SK-N-SH (cell line): ENCODE measurements around the gene TBC1D1. TPM values are rescaled to one million over a fixed set of nuclear protein-coding genes. Genes with fewer than 3 reads are reported as not detected.

ENCODE experiments used
- CTCF ChIA-PET: fragments of 300-600, 350-600 bp; formaldehyde crosslinking; extraction: SDS; loops from one replicate; lab custom pipeline; 2021; lab: Yijun Ruan, JAX
- POLR2A ChIA-PET: fragments of 350-600 bp; sonication (Branson Sonifier 250); formaldehyde crosslinking; extraction: SDS; loops from one replicate; lab custom pipeline; 2020; ENCODE audit warnings: antibody characterized with exemption, inconsistent platforms; lab: Yijun Ruan, JAX
- DNase-seq: peaks from one replicate; pipeline ENCODE4 v3.0.0; 2012
- H2AFZ ChIP-seq: fragments of 200-600 bp; sonication (generic); 2 replicates; pipeline ENCODE4 v1.8.1; 2016; ENCODE audit warnings: antibody characterized with exemption, mild to moderate bottlenecking, low read depth
- H3F3A ChIP-seq: fragments of 200-600 bp; sonication (generic); replicated peaks from 2 replicates; pipeline ENCODE3; 2016; ENCODE audit warnings: antibody characterized with exemption, mild to moderate bottlenecking; ENCODE audit not compliant: insufficient read depth
- H3K27ac ChIP-seq, 2 experiments: fragments of 200-500 bp in 1 of 2; fragments of 200-600 bp in 1 of 2; sonication (Bioruptor generic) in 1 of 2; sonication (generic), shearing (Covaris generic) in 1 of 2; 2 replicates each; pipeline versions ENCODE4 v1.5.1 to v1.6.1; 2014 to 2016; ENCODE audit warnings: low read depth in 2 of 2, inconsistent platforms in 1 of 2, low read length in 1 of 2, mild to moderate bottlenecking in 1 of 2, mixed read lengths in 1 of 2
- H3K27me3 ChIP-seq: fragments of 200-600 bp; sonication (generic), shearing (Covaris generic); 2 replicates; pipeline ENCODE4 v1.6.1; 2016; ENCODE audit warnings: mixed run types; ENCODE audit not compliant: insufficient read depth
- H3K36me3 ChIP-seq, 2 experiments: fragments of 200-500 bp in 1 of 2; fragments of 200-600 bp in 1 of 2; sonication (Bioruptor generic) in 1 of 2; sonication (generic) in 1 of 2; replicated peaks in 1 of 2; 2 replicates each; pipeline versions ENCODE3 to v1.5.1; 2014 to 2016; ENCODE audit warnings: low read length in 1 of 2, mild to moderate bottlenecking in 1 of 2; ENCODE audit not compliant: insufficient read depth in 2 of 2, control insufficient read depth in 1 of 2
- H3K4me1 ChIP-seq, 2 experiments: fragments of 200-500 bp in 1 of 2; fragments of 200-600 bp in 1 of 2; sonication (Bioruptor generic) in 1 of 2; sonication (generic), shearing (Covaris generic) in 1 of 2; 2 replicates each; pipeline versions ENCODE4 v1.5.1 to v1.6.1; 2014 to 2016; ENCODE audit warnings: low read depth in 1 of 2, low read length in 1 of 2, mixed run types in 1 of 2; ENCODE audit not compliant: insufficient read depth in 2 of 2, control insufficient read depth in 1 of 2
- H3K4me2 ChIP-seq: fragments of 200-600 bp; sonication (generic), shearing (Covaris generic); 2 replicates; pipeline ENCODE4 v1.6.1; 2017; ENCODE audit warnings: mixed run types
- H3K4me3 ChIP-seq, 2 experiments: fragments of 200-500 bp in 1 of 2; fragments of 200-600 bp in 1 of 2; sonication (Bioruptor generic) in 1 of 2; sonication (generic), shearing (Covaris generic) in 1 of 2; 2 replicates each; pipeline versions ENCODE4 v1.5.1 to v1.8.1; 2014 to 2016; ENCODE audit warnings: low read depth in 2 of 2, inconsistent platforms in 1 of 2, low read length in 1 of 2, mild to moderate bottlenecking in 1 of 2, mixed read lengths in 1 of 2, moderate library complexity in 1 of 2
- H3K79me2 ChIP-seq: fragments of 200-600 bp; sonication (generic); 2 replicates; pipeline ENCODE4 v1.8.1; 2017; ENCODE audit warnings: mild to moderate bottlenecking; ENCODE audit not compliant: insufficient read depth
- H3K9ac ChIP-seq: fragments of 200-600 bp; sonication (generic); 2 replicates; pipeline ENCODE4 v1.6.1; 2017; ENCODE audit warnings: mixed run types
- H3K9me2 ChIP-seq: fragments of 200-600 bp; sonication (generic); 2 replicates; pipeline ENCODE4 v1.6.1; 2017; ENCODE audit warnings: mixed run types
- H3K9me3 ChIP-seq: fragments of 200-600 bp; sonication (generic); 2 replicates; pipeline ENCODE4 v1.6.1; 2017; ENCODE audit warnings: mixed run types, mild to moderate bottlenecking, moderate library complexity
- H4K20me1 ChIP-seq: fragments of 200-600 bp; sonication (generic); 2 replicates; pipeline ENCODE4 v1.6.1; 2017; ENCODE audit warnings: mild to moderate bottlenecking, mixed run types; ENCODE audit not compliant: insufficient read depth
- ELF1 ChIP-seq: IDR thresholded peaks from 2 replicates; pipeline ENCODE4 v1.4.0; 2012
- EP300 ChIP-seq, 2 experiments: IDR thresholded peaks; 2 replicates each; pipeline versions ENCODE4 v1.4.0 to v1.6.1; 2012; ENCODE audit warnings: borderline replicate concordance in 1 of 2, low read depth in 1 of 2, low read length in 1 of 2
- EZH2phosphoT487 ChIP-seq: fragments of 200-600 bp; sonication (generic); IDR thresholded peaks from 2 replicates; pipeline ENCODE4 v1.6.1; 2017; ENCODE audit warnings: low read depth, mixed run types, mild to moderate bottlenecking, antibody characterized with exemption, moderate library complexity, borderline replicate concordance
- FOSL2 ChIP-seq: IDR thresholded peaks from 2 replicates; pipeline ENCODE4 v1.4.0; 2012; ENCODE audit warnings: low read depth, mild to moderate bottlenecking, moderate library complexity, borderline replicate concordance
- FOXM1 ChIP-seq: IDR thresholded peaks from 2 replicates; pipeline ENCODE4 v1.4.0; 2012; ENCODE audit warnings: low read depth, mild to moderate bottlenecking
- JUND ChIP-seq: IDR thresholded peaks from 2 replicates; pipeline ENCODE4 v1.4.0; 2012
- MEF2A ChIP-seq: IDR thresholded peaks from 2 replicates; pipeline ENCODE4 v1.4.0; 2012; ENCODE audit warnings: low read depth, borderline replicate concordance
- MXI1 ChIP-seq: IDR thresholded peaks from 2 replicates; pipeline ENCODE4 v1.6.1; 2012; ENCODE audit warnings: mild to moderate bottlenecking, low read depth, low read length, improper control_type of control experiment
- NFIC ChIP-seq: IDR thresholded peaks from 2 replicates; pipeline ENCODE4 v1.4.0; 2012; ENCODE audit warnings: borderline replicate concordance
- NRF1 ChIP-seq: IDR thresholded peaks from 2 replicates; pipeline ENCODE4 v1.6.1; 2012; ENCODE audit warnings: low read depth, mild to moderate bottlenecking, low read length
- POLR2AphosphoS5 ChIP-seq: IDR thresholded peaks from 2 replicates; pipeline ENCODE4 v1.6.1; 2012; ENCODE audit warnings: low read depth, low read length
- RXRA ChIP-seq: IDR thresholded peaks from 2 replicates; pipeline ENCODE4 v1.4.0; 2012; ENCODE audit warnings: low read depth, mild to moderate bottlenecking, borderline replicate concordance
- SIN3A ChIP-seq: IDR thresholded peaks from 2 replicates; pipeline ENCODE4 v1.6.1; 2012; ENCODE audit warnings: low read depth, mild to moderate bottlenecking, low read length, moderate library complexity, borderline replicate concordance
- SMC3 ChIP-seq: IDR thresholded peaks from 2 replicates; pipeline ENCODE4 v1.6.1; 2012; ENCODE audit warnings: low read depth, low read length, improper control_type of control experiment
- TAF1 ChIP-seq: IDR thresholded peaks from 2 replicates; pipeline ENCODE4 v1.6.1; 2012; ENCODE audit warnings: low read depth, mild to moderate bottlenecking, low read length, moderate library complexity, borderline replicate concordance
- TCF12 ChIP-seq: IDR thresholded peaks from 2 replicates; pipeline ENCODE4 v1.4.0; 2012
- TEAD4 ChIP-seq: IDR thresholded peaks from 2 replicates; pipeline ENCODE4 v1.4.0; 2012; ENCODE audit warnings: mild to moderate bottlenecking, borderline replicate concordance; ENCODE audit not compliant: insufficient read depth
- WGBS: methylation state at CpG from one replicate; pipeline ENCODE4 v1.1.6; 2017; ENCODE audit warnings: low lambda C conversion rate; 5-methylcytosine and 5-hydroxymethylcytosine counted together
- polyA plus RNA-seq, 3 experiments: library from polyadenylated mRNA; depleted of rRNA; stranded (reverse); fragments of >200 nt; gene quantifications; 2 replicates each; pipeline ENCODE4 v1.2.3, GENCODE V29; 2012
- TF ChIP-seq, protein P1 (sequence below): fragments of 150-350 bp; IDR thresholded peaks from 2 replicates; pipeline ENCODE4 v1.6.1; 2016; ENCODE audit warnings: mild to moderate bottlenecking, low read depth, low read length
- TF ChIP-seq, protein P2 (sequence below): IDR thresholded peaks from 2 replicates; pipeline ENCODE4; 2012
- TF ChIP-seq, protein P3 (sequence below): fragments of 200-600 bp; sonication (generic); IDR thresholded peaks from 2 replicates; pipeline ENCODE4 v1.6.1; 2017; ENCODE audit warnings: antibody characterized with exemption, mild to moderate bottlenecking, moderate library complexity
- TF ChIP-seq, protein P4 (sequence below): IDR thresholded peaks from 2 replicates; pipeline ENCODE4 v1.4.0; 2012; ENCODE audit warnings: low read depth

Gene TBC1D1
- polyA plus RNA-seq, 1 of the 3 experiments (the other 2 are of a cell fraction): 29.8 TPM

DNA sequence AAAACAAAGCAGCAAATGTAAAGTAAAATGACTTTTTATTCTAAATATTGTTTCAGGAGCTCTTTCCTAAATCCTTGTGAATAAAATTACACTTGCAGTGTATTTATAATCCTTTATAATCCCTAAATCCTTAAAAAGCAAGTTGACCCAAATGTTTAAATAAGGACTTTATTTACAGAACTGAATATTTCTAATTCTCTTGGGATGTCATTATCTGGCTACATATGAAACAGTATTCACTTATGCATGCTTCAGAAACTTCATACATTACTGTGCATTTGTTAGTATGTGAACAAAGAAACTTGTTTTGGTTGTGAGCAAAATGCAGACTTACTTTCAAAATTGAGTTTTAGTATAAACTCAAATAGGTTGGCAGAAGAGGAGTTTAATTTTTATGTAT, 118.5 kb downstream of the TBC1D1 start:
- TF ChIP-seq FOXM1: no peak
- no peak for TF ChIP-seq EP300 (IDR thresholded peaks at IDR 0.05; ENCODE audit: borderline replicate concordance in 1 of 2, low read depth in 1 of 2, low read length in 1 of 2)
- no peak for TF ChIP-seq TCF12
- no peak for TF ChIP-seq TAF1
- no peak for TF ChIP-seq TEAD4
- TF ChIP-seq, protein P1, sequence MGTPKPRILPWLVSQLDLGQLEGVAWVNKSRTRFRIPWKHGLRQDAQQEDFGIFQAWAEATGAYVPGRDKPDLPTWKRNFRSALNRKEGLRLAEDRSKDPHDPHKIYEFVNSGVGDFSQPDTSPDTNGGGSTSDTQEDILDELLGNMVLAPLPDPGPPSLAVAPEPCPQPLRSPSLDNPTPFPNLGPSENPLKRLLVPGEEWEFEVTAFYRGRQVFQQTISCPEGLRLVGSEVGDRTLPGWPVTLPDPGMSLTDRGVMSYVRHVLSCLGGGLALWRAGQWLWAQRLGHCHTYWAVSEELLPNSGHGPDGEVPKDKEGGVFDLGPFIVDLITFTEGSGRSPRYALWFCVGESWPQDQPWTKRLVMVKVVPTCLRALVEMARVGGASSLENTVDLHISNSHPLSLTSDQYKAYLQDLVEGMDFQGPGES: no peak
- no peak for TF ChIP-seq SMC3
- CTCF ChIA-PET: no interaction called here
- H3K79me2 ChIP-seq: peaks cover 2% of the 10 kb centered on the region; the same call in 1 of the 2 replicates

DNA sequence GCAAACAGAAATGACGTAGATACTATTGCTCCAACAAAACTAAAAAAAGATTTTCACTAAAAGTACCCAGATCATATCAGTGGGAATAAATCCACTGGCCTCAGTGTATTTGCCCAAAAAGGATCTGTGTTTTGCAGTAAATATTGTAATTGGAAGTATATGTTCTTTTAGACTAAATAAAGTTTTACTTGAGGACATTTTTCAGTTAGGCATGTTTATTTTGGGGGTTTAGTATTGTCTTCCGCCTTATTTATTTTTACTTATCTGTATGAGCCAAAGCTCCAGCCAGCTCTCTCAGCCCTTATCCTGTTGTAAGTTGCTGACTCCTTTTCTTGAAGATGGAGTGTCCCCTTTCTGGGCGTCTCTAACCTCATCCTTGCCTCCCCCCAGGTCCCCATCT, 119.1 kb downstream of the TBC1D1 start:
- POLR2A ChIA-PET: interaction anchor here (0.7 kb wide), 1 partner anchor 206 kb away, joined by 3 read pairs; no protein-coding TSS in a partner anchor
- TF ChIP-seq EZH2phosphoT487 (no peak), JUND (no peak), POLR2AphosphoS5 (no peak), NRF1 (no peak), ELF1 (no peak), RXRA (no peak), MEF2A (no peak), TAF1 (no peak), SIN3A (no peak), FOSL2 (no peak), NFIC (no peak), FOXM1 (no peak), TEAD4 (no peak), MXI1 (no peak)
- TF ChIP-seq, protein P2, sequence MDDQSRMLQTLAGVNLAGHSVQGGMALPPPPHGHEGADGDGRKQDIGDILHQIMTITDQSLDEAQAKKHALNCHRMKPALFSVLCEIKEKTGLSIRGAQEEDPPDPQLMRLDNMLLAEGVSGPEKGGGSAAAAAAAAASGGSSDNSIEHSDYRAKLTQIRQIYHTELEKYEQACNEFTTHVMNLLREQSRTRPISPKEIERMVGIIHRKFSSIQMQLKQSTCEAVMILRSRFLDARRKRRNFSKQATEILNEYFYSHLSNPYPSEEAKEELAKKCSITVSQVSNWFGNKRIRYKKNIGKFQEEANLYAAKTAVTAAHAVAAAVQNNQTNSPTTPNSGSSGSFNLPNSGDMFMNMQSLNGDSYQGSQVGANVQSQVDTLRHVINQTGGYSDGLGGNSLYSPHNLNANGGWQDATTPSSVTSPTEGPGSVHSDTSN: no peak
- TF ChIP-seq, protein P3, sequence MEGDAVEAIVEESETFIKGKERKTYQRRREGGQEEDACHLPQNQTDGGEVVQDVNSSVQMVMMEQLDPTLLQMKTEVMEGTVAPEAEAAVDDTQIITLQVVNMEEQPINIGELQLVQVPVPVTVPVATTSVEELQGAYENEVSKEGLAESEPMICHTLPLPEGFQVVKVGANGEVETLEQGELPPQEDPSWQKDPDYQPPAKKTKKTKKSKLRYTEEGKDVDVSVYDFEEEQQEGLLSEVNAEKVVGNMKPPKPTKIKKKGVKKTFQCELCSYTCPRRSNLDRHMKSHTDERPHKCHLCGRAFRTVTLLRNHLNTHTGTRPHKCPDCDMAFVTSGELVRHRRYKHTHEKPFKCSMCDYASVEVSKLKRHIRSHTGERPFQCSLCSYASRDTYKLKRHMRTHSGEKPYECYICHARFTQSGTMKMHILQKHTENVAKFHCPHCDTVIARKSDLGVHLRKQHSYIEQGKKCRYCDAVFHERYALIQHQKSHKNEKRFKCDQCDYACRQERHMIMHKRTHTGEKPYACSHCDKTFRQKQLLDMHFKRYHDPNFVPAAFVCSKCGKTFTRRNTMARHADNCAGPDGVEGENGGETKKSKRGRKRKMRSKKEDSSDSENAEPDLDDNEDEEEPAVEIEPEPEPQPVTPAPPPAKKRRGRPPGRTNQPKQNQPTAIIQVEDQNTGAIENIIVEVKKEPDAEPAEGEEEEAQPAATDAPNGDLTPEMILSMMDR: no peak
- TF ChIP-seq, protein P4, sequence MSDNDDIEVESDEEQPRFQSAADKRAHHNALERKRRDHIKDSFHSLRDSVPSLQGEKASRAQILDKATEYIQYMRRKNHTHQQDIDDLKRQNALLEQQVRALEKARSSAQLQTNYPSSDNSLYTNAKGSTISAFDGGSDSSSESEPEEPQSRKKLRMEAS: no peak

More for the DNA sequence above, 118.5 kb downstream of the TBC1D1 start:
- Histone ChIP-seq H3K27ac (no peak overlapping the region), H3F3A (no peaks in the 10 kb centered on the region), H3K9me3 (no peaks in the 10 kb centered on the region), H3K4me2 (no peak overlapping the region), H3K36me3 (no peaks in the 10 kb centered on the region), H3K9me2 (no peaks in the 10 kb centered on the region), H4K20me1 (no peaks in the 10 kb centered on the region; the same call in 1 of the 2 replicates), H3K27me3 (no peaks in the 10 kb centered on the region), H3K4me1 (peaks cover 0 to 9% of the 10 kb centered on the region in 2 experiments; a peak in 1 of 4 replicates), H3K4me3 (no peak overlapping the region), H3K9ac (no peak overlapping the region), H2AFZ (no peak overlapping the region)
- no peak for DNase-seq
- POLR2A ChIA-PET: no interaction called here

More for the DNA sequence above, 119.1 kb downstream of the TBC1D1 start:
- Histone ChIP-seq H3K4me2 (no peak overlapping the region), H3K79me2 (peaks cover 2% of the 10 kb centered on the region; the same call in 1 of the 2 replicates), H3K4me1 (peaks cover 0 to 9% of the 10 kb centered on the region in 2 experiments; a peak in 1 of 4 replicates), H3K36me3 (peaks cover 0 to under 1% of the 10 kb centered on the region in 2 experiments), H3K27ac (no peak overlapping the region), H4K20me1 (no peaks in the 10 kb centered on the region; the same call in 1 of the 2 replicates), H3F3A (no peaks in the 10 kb centered on the region), H3K9ac (no peak overlapping the region), H2AFZ (no peak overlapping the region), H3K27me3 (no peaks in the 10 kb centered on the region), H3K4me3 (no peak overlapping the region), H3K9me2 (no peaks in the 10 kb centered on the region), H3K9me3 (no peaks in the 10 kb centered on the region)
- DNase-seq: no peak
- CTCF ChIA-PET: no interaction called here
- WGBS: 96% methylated on average over 3 of the region's 3 CpGs
